RWPE1 (cell line): Measurements from ENCODE around the gene SLC49A3.
A peak's percentile ranks its signal among the peaks of the same experiment; 100 is the strongest.
"Not testable (repeated sequence)": the region's sequence is repeated elsewhere in the genome, so short reads cannot be mapped to it uniquely, and the experiment has no call there.

Experiments used
- CTCF ChIA-PET: fragments of 350-600 bp; sonication (Branson Sonifier 250); formaldehyde crosslinking; extraction: SDS; loops from one replicate; lab custom pipeline; 2021; lab: Yijun Ruan, JAX
- POLR2A ChIA-PET: fragments of 400-600 bp; formaldehyde crosslinking; extraction: SDS; loops from one replicate; lab custom pipeline; 2020; ENCODE audit warnings: antibody characterized with exemption; ENCODE audit not compliant: low non-redundant PET; lab: Yijun Ruan, JAX
- DNase-seq: peaks from one replicate; pipeline ENCODE4 v3.0.0; 2012; ENCODE audit warnings: low spot score
- H3K27ac ChIP-seq: fragments of 450-650 bp; 2 replicates; pipeline ENCODE4 v1.5.1; 2017
- TF ChIP-seq, protein P1 (sequence below): fragments of 450-650 bp; conservative IDR thresholded peaks from 2 replicates; pipeline ENCODE4 v1.5.1; 2017; ENCODE audit warnings: low read depth, mild to moderate bottlenecking

The SLC49A3 gene

DNA sequence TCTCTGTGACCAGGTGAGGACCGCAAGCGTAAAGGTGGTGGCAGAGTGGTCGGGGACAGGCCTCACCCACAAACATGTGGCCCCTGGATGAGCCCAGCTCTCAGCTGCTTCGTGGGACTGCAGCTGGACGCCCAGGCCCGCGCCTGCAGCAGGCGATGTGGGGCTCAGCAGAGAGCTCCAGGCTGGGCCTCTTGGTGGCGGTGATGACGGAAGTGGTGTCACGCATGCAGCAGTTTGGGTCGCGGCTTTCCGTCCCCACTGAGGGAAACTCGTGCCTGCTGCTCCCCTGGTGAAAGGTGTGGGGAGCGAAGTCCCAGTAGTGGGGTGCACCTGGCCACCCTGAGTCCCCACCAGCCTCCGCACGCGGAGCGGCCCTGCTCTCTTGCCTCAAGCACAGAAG, 43.5 kb upstream of the SLC49A3 start:
- ChIA-PET CTCF (interaction anchor here (0.7 kb wide), 1 partner anchor 9 kb away, joined by 5 read pairs; no protein-coding TSS in a partner anchor), POLR2A (no interaction called here)
- TF ChIP-seq, protein P1, sequence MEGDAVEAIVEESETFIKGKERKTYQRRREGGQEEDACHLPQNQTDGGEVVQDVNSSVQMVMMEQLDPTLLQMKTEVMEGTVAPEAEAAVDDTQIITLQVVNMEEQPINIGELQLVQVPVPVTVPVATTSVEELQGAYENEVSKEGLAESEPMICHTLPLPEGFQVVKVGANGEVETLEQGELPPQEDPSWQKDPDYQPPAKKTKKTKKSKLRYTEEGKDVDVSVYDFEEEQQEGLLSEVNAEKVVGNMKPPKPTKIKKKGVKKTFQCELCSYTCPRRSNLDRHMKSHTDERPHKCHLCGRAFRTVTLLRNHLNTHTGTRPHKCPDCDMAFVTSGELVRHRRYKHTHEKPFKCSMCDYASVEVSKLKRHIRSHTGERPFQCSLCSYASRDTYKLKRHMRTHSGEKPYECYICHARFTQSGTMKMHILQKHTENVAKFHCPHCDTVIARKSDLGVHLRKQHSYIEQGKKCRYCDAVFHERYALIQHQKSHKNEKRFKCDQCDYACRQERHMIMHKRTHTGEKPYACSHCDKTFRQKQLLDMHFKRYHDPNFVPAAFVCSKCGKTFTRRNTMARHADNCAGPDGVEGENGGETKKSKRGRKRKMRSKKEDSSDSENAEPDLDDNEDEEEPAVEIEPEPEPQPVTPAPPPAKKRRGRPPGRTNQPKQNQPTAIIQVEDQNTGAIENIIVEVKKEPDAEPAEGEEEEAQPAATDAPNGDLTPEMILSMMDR, result no peak
- H3K27ac ChIP-seq, result peak overlapping the region; percentile 50
- no peak for DNase-seq

DNA sequence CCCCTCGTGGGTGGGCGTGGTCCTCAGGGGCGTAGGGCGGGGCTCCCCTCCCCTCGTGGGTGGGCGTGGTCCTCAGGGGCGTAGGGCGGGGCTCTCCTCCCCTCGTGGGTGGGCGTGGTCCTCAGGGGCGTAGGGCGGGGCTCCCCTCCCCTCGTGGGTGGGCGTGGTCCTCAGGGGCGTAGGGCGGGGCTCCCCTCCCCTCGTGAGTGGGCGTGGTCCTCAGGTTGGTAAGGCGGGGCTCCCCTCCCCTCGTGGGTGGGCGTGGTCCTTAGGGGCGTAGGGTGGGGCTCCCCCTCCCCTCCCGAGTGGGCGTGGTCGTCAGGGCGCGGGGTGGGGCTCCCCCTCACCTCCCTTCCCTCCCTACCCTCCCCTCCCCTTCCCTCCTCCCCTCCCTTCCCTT, 43.0 kb upstream of the SLC49A3 start:
- POLR2A ChIA-PET, DNase-seq: not testable (repeated sequence)
- H3K27ac ChIP-seq, result peak overlapping the region; percentile 50
- CTCF ChIA-PET, result interaction anchor here (0.7 kb wide), 1 partner anchor 10 kb away, joined by 5 read pairs; no protein-coding TSS in a partner anchor

DNA sequence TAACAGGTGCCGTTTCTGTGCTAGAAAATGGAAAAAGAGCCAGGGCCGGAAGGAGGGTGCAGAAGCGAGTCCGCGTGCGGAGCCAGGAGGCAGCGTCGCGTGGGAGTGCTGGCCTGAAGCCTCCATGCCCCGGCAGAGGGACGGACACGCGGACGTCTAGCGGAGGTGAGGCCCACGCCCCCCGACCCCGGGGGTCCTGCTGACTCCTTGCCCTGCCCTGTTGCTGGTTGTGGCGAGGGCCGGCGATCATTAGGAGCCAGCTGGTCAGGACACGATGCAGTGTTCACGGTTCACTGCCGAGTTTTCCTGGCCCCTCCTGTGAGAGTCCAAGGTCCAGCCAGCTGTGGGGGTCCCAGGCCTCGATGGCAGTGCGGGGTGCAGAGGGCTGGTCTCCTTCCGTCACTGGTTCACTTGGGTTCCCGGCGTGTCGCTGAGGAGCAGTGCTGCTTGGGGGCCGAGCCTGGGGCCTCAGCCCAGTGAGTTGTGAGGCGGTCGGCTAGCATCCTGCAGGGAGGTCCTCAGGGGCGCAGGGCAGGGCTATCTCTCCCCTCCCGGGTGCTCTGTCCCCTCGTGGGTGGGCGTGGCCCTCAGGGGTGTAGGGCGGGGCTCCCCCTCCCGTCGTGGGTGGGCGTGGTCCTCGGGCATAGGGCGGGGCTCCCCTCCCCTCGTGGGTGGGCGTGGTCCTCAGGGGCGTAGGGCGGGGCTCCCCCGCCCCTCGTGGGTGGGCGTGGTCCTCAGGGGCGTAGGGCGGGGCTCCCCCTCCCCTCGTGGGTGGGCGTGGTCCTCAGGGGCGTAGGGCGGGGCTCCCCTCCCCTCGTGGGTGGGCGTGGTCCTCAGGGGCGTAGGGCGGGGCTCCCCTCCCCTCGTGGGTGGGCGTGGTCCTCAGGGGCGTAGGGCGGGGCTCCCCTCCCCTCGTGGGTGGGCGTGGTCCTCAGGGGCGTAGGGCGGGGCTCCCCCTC, 42.3 kb upstream of the SLC49A3 start:
- POLR2A ChIA-PET, DNase-seq, CTCF ChIA-PET: not testable (repeated sequence)
- peak overlapping the region; percentile 53 for H3K27ac ChIP-seq

DNA sequence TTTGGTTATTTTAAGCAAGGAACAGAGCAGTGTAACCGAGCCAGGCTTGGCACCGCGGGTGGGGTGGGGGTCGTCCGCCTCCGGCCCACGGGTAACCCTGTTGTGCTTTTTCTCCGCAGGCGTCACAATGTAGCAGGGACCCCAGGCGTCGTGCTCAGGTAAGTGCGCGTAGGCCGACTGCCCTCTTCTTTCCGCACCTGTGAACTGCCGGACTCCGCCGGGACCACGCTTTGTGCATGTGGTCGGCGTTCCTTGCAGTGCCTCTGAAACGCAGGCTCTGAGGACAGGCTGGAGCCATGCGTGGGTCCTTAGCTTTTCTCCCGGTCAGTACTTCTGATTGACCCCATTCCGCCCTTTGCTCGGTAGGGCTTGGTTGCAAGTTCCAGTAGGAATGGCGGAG, 41.6 kb upstream of the SLC49A3 start:
- POLR2A ChIA-PET, result no interaction called here
- H3K27ac ChIP-seq, result peak overlapping the region; percentile 53
- TF ChIP-seq, protein P1, result no peak
- CTCF ChIA-PET, result no interaction called here
- no peak for DNase-seq

DNA sequence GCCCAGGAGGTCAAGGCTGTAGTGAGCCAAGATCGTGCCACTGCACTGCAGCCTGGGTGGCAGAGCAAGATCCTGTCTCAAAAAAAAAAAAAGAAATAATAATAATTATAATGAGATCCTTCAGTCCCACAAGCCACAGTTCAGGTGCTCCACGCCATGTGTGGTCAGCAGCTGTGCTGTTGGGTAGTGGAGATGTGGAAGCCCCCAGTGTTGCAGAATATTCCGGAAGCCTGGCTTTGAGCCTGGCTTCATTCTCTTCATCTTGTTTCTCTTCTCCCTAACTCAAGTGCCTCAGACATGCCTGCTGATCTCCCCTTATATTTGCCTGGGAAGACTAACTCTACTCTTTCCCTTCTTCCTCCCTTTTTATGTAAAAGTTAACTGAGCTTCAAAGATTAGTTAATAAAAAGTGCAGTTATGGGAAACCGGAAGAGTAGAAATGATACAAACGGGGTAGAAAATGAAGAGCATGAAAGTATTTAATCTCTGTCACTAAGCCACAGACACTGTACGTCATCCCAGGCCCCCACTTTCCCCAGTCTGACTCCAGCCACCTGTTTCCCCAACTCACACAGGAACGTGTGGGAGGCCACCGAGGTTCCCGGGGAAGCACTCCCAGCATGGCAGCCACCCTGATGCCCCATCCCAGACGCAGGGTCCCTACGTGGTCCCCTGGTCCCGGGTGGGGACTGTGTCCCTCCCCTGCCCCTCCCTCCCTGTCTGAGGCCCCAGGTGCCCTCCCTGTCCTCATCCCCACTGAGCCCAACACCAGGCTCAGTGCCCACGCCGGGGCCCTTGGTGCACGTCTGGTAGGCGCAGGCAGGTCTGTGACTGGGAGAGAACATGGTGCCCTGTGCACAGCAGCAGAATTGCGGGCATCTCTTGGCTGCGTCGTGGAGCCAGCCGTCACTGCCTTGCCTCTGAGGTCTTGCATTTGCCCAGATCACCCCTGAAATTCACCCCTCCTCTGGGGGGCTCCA, 40.7 kb upstream of the SLC49A3 start:
- ChIA-PET POLR2A (no interaction called here), CTCF (interaction anchor here (0.6 to 1.0 kb wide), 2 partner anchors 13 to 81 kb away, joined by 3 to 4 read pairs; no protein-coding TSS in a partner anchor)
- TF ChIP-seq, protein P1, result no peak
- peak overlapping the region; percentile 53; the same call in 1 of the 2 replicates for H3K27ac ChIP-seq
- no peak for DNase-seq

DNA sequence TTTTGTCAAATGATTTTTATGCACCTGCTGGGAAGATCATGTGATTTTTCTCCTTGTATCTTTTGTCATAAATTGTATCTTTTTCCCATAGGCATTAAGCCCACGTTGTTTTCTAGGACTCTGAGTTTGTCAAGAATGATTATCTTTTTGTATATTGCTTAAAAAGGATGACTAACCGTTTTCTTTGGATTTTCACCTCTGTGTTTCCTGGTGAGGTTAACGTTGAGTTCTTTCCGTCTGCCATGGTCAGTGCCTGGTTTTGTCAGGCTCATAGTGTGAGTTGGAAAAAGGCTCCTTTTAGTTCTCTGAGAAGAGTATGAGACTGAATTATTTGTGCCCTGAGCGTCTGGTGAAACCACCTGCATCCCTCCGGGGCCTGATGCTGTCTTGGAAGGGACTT, 38.6 kb upstream of the SLC49A3 start:
- TF ChIP-seq, protein P1, result no peak
- DNase-seq, result no peak
- POLR2A ChIA-PET, result no interaction called here
- CTCF ChIA-PET, result no interaction called here
- H3K27ac ChIP-seq, result no peak overlapping the region

DNA sequence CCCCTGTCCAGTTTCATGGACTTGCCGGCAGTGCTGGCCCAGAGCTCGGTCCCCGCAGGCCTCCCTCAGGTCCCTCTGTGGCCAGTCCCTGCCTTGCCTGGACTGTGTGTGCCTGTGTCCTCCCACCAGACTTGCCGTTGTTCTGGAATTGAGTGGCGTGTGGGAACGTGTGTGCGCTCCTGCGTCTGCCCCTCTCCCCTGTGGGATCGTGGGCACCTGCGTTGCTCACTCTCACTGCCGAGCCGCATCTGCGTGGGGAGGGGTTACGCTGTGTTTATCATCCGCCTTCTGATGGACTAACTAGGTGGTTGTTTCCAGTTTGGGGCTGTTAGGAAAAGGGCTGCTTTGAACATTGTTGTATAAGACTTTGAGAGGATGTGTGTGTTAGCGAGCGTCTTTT, 37.9 kb upstream of the SLC49A3 start:
- no peak overlapping the region for H3K27ac ChIP-seq
- TF ChIP-seq, protein P1, result no peak
- POLR2A ChIA-PET, result no interaction called here
- no peak for DNase-seq
- CTCF ChIA-PET, result no interaction called here
